ENCODE data around the gene IRX2. TPM values are rescaled to one million over a fixed set of nuclear protein-coding genes. Genes with fewer than 3 reads are reported as not detected.

The IRX2 gene
- total RNA-seq, 1 donor from 2014 or later: 31.4 TPM

GRCh38 chr5:2742921-2743679 is 8.4 kb downstream of the IRX2 start:
- H3K27me3 Mint-ChIP-seq: peaks cover 46% of the 10 kb centered on the region
- peaks cover 49% of the 10 kb centered on the region for H3K4me1 Mint-ChIP-seq (ENCODE audit: unreplicated experiment)
- H3K36me3 Mint-ChIP-seq: peaks cover 33% of the 10 kb centered on the region
- no peak for DNase-seq (ENCODE audit: extremely low spot score, unreplicated experiment)
- H3K27ac Mint-ChIP-seq: peak overlapping the region; percentile 63
- peak overlapping the region; percentile 72 for H3K4me3 Mint-ChIP-seq
- TF ChIP-seq CTCF (conservative IDR thresholded peaks at IDR 0.05): no peak
- H3K9me3 Mint-ChIP-seq: no peaks in the 10 kb centered on the region

GRCh38 chr5:2741956-2742355 is 9.5 kb downstream of the IRX2 start:
- Mint-ChIP-seq H3K36me3 (peaks cover 24% of the 10 kb centered on the region), H3K27me3 (peaks cover 57% of the 10 kb centered on the region), H3K9me3 (no peaks in the 10 kb centered on the region), H3K4me1 (ENCODE audit: unreplicated experiment) (peaks cover 42% of the 10 kb centered on the region), H3K27ac (no peak overlapping the region), H3K4me3 (peak overlapping the region; percentile 53)
- TF ChIP-seq CTCF (conservative IDR thresholded peaks at IDR 0.05): no peak
- DNase-seq (ENCODE audit: extremely low spot score, unreplicated experiment): no peak

GRCh38 chr5:2740876-2741555 is 10.5 kb downstream of the IRX2 start:
- no peak for DNase-seq (ENCODE audit: extremely low spot score, unreplicated experiment)
- Mint-ChIP-seq H3K4me1 (ENCODE audit: unreplicated experiment) (peaks cover 35% of the 10 kb centered on the region), H3K36me3 (peaks cover 22% of the 10 kb centered on the region), H3K27ac (no peak overlapping the region), H3K9me3 (no peaks in the 10 kb centered on the region), H3K4me3 (peak overlapping the region; percentile 12), H3K27me3 (peaks cover 65% of the 10 kb centered on the region)
- TF ChIP-seq CTCF (conservative IDR thresholded peaks at IDR 0.05): no peak

- Mint-ChIP-seq H3K4me3 (peak overlapping the region; percentile 44), H3K27me3 (peaks cover 63% of the 10 kb centered on the region)
- TF ChIP-seq CTCF (conservative IDR thresholded peaks at IDR 0.05): no peak
These were observed 11.2 kb downstream of the IRX2 start for GRCh38 chr5:2740051-2740875.

GRCh38 chr5:2739360-2740050 is 12.0 kb downstream of the IRX2 start:
- peaks cover 24% of the 10 kb centered on the region for H3K4me1 Mint-ChIP-seq (ENCODE audit: unreplicated experiment)
- H3K27me3 Mint-ChIP-seq: peaks cover 65% of the 10 kb centered on the region

More at GRCh38 chr5:2740051-2740875, 11.2 kb downstream of the IRX2 start:
- H3K4me1 Mint-ChIP-seq (ENCODE audit: unreplicated experiment): peaks cover 30% of the 10 kb centered on the region
- DNase-seq (ENCODE audit: extremely low spot score, unreplicated experiment): peak; percentile 71
- no peak overlapping the region for H3K27ac Mint-ChIP-seq
- peaks cover 17% of the 10 kb centered on the region for H3K36me3 Mint-ChIP-seq
- H3K9me3 Mint-ChIP-seq: no peaks in the 10 kb centered on the region

More at GRCh38 chr5:2739360-2740050, 12.0 kb downstream of the IRX2 start:
- TF ChIP-seq CTCF (conservative IDR thresholded peaks at IDR 0.05): peak; percentile 19
- H3K36me3 Mint-ChIP-seq: peaks cover 12% of the 10 kb centered on the region
- H3K4me3 Mint-ChIP-seq: peak overlapping the region; percentile 82
- no peak for DNase-seq (ENCODE audit: extremely low spot score, unreplicated experiment)
- no peak overlapping the region for H3K27ac Mint-ChIP-seq
- no peaks in the 10 kb centered on the region for H3K9me3 Mint-ChIP-seq
